GM18858 (cell line): ENCODE results near the gene MAD2L1.

Experiments used
- ATAC-seq: cut with Tn5 transposase; IDR thresholded peaks from one replicate; pipeline ENCODE4 v1.9.1; 2021; ENCODE audit not compliant: unreplicated experiment

Gene MAD2L1

GRCh38 chr4:120059036-120059435 is 7.6 kb downstream of the MAD2L1 start:
- no peak for ATAC-seq

- ATAC-seq, result no peak
Measured at GRCh38 chr4:120057416-120057815, 9.2 kb downstream of the MAD2L1 start.

GRCh38 chr4:120056246-120056645 is 10.4 kb downstream of the MAD2L1 start:
- no peak for ATAC-seq

- ATAC-seq, result no peak
Measured at GRCh38 chr4:120055795-120056194, 10.9 kb downstream of the MAD2L1 start.

- ATAC-seq, result no peak
Measured at GRCh38 chr4:120055162-120055561, 11.5 kb downstream of the MAD2L1 start.

- ATAC-seq, result peak; percentile 67
Measured at GRCh38 chr4:120053911-120054310, 12.7 kb downstream of the MAD2L1 start.

GRCh38 chr4:120052856-120053255 is 13.8 kb downstream of the MAD2L1 start:
- no peak for ATAC-seq

- no peak for ATAC-seq
Measured at GRCh38 chr4:120051253-120051652, 15.4 kb downstream of the MAD2L1 start.

GRCh38 chr4:120049732-120050494 is 16.7 kb downstream of the MAD2L1 start:
- ATAC-seq, result peak; percentile 80

- ATAC-seq, result no peak
Measured at GRCh38 chr4:120043828-120044227, 22.8 kb downstream of the MAD2L1 start.

GRCh38 chr4:120037411-120037810 is 29.2 kb downstream of the MAD2L1 start:
- ATAC-seq, result no peak

GRCh38 chr4:120034913-120035312 is 31.7 kb downstream of the MAD2L1 start:
- ATAC-seq, result no peak

- no peak for ATAC-seq
Measured at GRCh38 chr4:120026853-120027252, 39.8 kb downstream of the MAD2L1 start.

- ATAC-seq, result no peak
Measured at GRCh38 chr4:120025516-120025915, 41.1 kb downstream of the MAD2L1 start.

- ATAC-seq, result no peak
Measured at GRCh38 chr4:120018786-120019185, 47.9 kb downstream of the MAD2L1 start.

- ATAC-seq, result no peak
Measured at GRCh38 chr4:120017939-120018692, 48.5 kb downstream of the MAD2L1 start.

- ATAC-seq, result no peak
Measured at GRCh38 chr4:120011725-120012124, 54.9 kb downstream of the MAD2L1 start.

- no peak for ATAC-seq
Measured at GRCh38 chr4:120010646-120011045, 56.0 kb downstream of the MAD2L1 start.

- no peak for ATAC-seq
Measured at GRCh38 chr4:120009731-120010130, 56.9 kb downstream of the MAD2L1 start.

GRCh38 chr4:120008957-120009356 is 57.7 kb downstream of the MAD2L1 start:
- ATAC-seq, result no peak

GRCh38 chr4:120007896-120008436 is 58.7 kb downstream of the MAD2L1 start:
- ATAC-seq, result no peak
